Measurements from ENCODE around the gene SOWAHA.

GRCh38 chr5:132790201-132790865, 22.8 kb upstream of the SOWAHA start:
- TF ChIP-seq CTCF (IDR thresholded peaks at IDR 0.05; ENCODE audit: extremely low read depth in 1 of 2, insufficient read depth in 1 of 2, low read depth in 1 of 2, low read length in 2 of 2) = no peak
- no peak for TF ChIP-seq JUN (IDR thresholded peaks at IDR 0.05; ENCODE audit: borderline replicate concordance, insufficient read depth, insufficient read length, low read depth)
- TF ChIP-seq EZH2 (IDR thresholded peaks at IDR 0.05; ENCODE audit: borderline replicate concordance, low read depth, low read length, severe bottlenecking) = no peak
- no peak for TF ChIP-seq POLR2A (IDR thresholded peaks at IDR 0.05; ENCODE audit: low read depth, low read length)
- no peak for TF ChIP-seq POLR2AphosphoS5 (IDR thresholded peaks at IDR 0.05; ENCODE audit: insufficient read depth, low read depth, low read length)

Measured in endothelial cell of umbilical vein (primary cell).